Measurements from ENCODE around the gene SLC15A3. TPM values are rescaled to one million over a fixed set of nuclear protein-coding genes. Genes with fewer than 3 reads are reported as not detected.
A peak's percentile ranks its signal among the peaks of the same experiment; 100 is the strongest.

SLC15A3 gene
- polyA plus RNA-seq, 2 donors: 6.5 to 9.7 TPM

GRCh38 chr11:60926500-60926899 is 25.5 kb downstream of the SLC15A3 start:
- peaks cover 6 to 27% of the 10 kb centered on the region in 2 donors for H3K36me3 ChIP-seq (ENCODE audit: control insufficient read depth in 2 of 2, insufficient read depth in 2 of 2, low read length in 1 of 2)
- 91 to 96% methylated on average over 8 of the region's 8 CpGs for WGBS, 2 donors
- no peak overlapping the region for H3K27ac ChIP-seq (ENCODE audit: low read depth in 2 of 2, low read length in 1 of 2)
- peaks cover 6 to 26% of the 10 kb centered on the region in 2 donors for H3K4me1 ChIP-seq (ENCODE audit: control insufficient read depth in 2 of 2, insufficient read depth in 2 of 2, low read length in 1 of 2)
- no peak overlapping the region for H3K4me3 ChIP-seq (ENCODE audit: low read depth in 1 of 2, low read length in 2 of 2)
- H3K27me3 ChIP-seq (ENCODE audit: control insufficient read depth in 1 of 2, insufficient read depth in 2 of 2, low read length in 2 of 2): no peaks in the 10 kb centered on the region
- H3K9me3 ChIP-seq (ENCODE audit: control insufficient read depth in 2 of 2, insufficient read depth in 1 of 2, low read depth in 1 of 2, low read length in 1 of 2): no peaks in the 10 kb centered on the region

GRCh38 chr11:60925868-60926267 is 26.1 kb downstream of the SLC15A3 start:
- H3K36me3 ChIP-seq (ENCODE audit: control insufficient read depth in 2 of 2, insufficient read depth in 2 of 2, low read length in 1 of 2): peaks cover 7 to 33% of the 10 kb centered on the region in 2 donors
- H3K4me1 ChIP-seq (ENCODE audit: control insufficient read depth in 2 of 2, insufficient read depth in 2 of 2, low read length in 1 of 2): peaks cover 6 to 27% of the 10 kb centered on the region in 2 donors
- H3K27me3 ChIP-seq (ENCODE audit: control insufficient read depth in 1 of 2, insufficient read depth in 2 of 2, low read length in 2 of 2): no peaks in the 10 kb centered on the region
- 50 to 52% methylated on average over 6 of the region's 6 CpGs for WGBS, 2 donors
- no peak overlapping the region for H3K4me3 ChIP-seq (ENCODE audit: low read depth in 1 of 2, low read length in 2 of 2)
- no peaks in the 10 kb centered on the region for H3K9me3 ChIP-seq (ENCODE audit: control insufficient read depth in 2 of 2, insufficient read depth in 1 of 2, low read depth in 1 of 2, low read length in 1 of 2)
- no peak overlapping the region for H3K27ac ChIP-seq (ENCODE audit: low read depth in 2 of 2, low read length in 1 of 2)

- Histone ChIP-seq H3K4me1 (ENCODE audit: control insufficient read depth in 2 of 2, insufficient read depth in 2 of 2, low read length in 1 of 2) (peaks cover 6 to 27% of the 10 kb centered on the region in 2 donors), H3K4me3 (ENCODE audit: low read depth in 1 of 2, low read length in 2 of 2) (peak overlapping the region; percentile 65 to 70), H3K36me3 (ENCODE audit: control insufficient read depth in 2 of 2, insufficient read depth in 2 of 2, low read length in 1 of 2) (peaks cover 11 to 32% of the 10 kb centered on the region in 2 donors), H3K9me3 (ENCODE audit: control insufficient read depth in 2 of 2, insufficient read depth in 1 of 2, low read depth in 1 of 2, low read length in 1 of 2) (no peaks in the 10 kb centered on the region), H3K27me3 (ENCODE audit: control insufficient read depth in 1 of 2, insufficient read depth in 2 of 2, low read length in 2 of 2) (no peaks in the 10 kb centered on the region), H3K27ac (ENCODE audit: low read depth in 2 of 2, low read length in 1 of 2) (no peak overlapping the region)
- WGBS, 2 donors: 5% methylated on average over 35 of the region's 35 CpGs
Observed at GRCh38 chr11:60924906-60925853, 26.8 kb downstream of the SLC15A3 start.

- Histone ChIP-seq H3K27me3 (ENCODE audit: control insufficient read depth in 1 of 2, insufficient read depth in 2 of 2, low read length in 2 of 2) (no peaks in the 10 kb centered on the region), H3K36me3 (ENCODE audit: control insufficient read depth in 2 of 2, insufficient read depth in 2 of 2, low read length in 1 of 2) (peaks cover 11 to 39% of the 10 kb centered on the region in 2 donors), H3K4me1 (ENCODE audit: control insufficient read depth in 2 of 2, insufficient read depth in 2 of 2, low read length in 1 of 2) (peaks cover 12 to 34% of the 10 kb centered on the region in 2 donors), H3K4me3 (ENCODE audit: low read depth in 1 of 2, low read length in 2 of 2) (peak within 1 kb of the TSS; percentile 65 to 70), H3K9me3 (ENCODE audit: control insufficient read depth in 2 of 2, insufficient read depth in 1 of 2, low read depth in 1 of 2, low read length in 1 of 2) (no peaks in the 10 kb centered on the region), H3K27ac (ENCODE audit: low read depth in 2 of 2, low read length in 1 of 2) (peak within 1 kb of the TSS in 1 of 2 donors; percentile 26)
- 1 to 2% methylated on average over 46 to 69 of the region's 69 CpGs for WGBS, 2 donors
Observed at GRCh38 chr11:60924110-60924905, 27.7 kb downstream of the SLC15A3 start, which contains the start of gene TMEM132A. TSS of gene TMEM132A (plus strand) at chr11:60924460. CDS start at chr11:60924634, 174 bp downstream.

GRCh38 chr11:60923800-60924109 is 28.2 kb downstream of the SLC15A3 start:
- H3K4me1 ChIP-seq (ENCODE audit: control insufficient read depth in 2 of 2, insufficient read depth in 2 of 2, low read length in 1 of 2): peaks cover 12 to 36% of the 10 kb centered on the region in 2 donors
- peak overlapping the region; percentile 65 to 70 for H3K4me3 ChIP-seq (ENCODE audit: low read depth in 1 of 2, low read length in 2 of 2)
- no peaks in the 10 kb centered on the region for H3K27me3 ChIP-seq (ENCODE audit: control insufficient read depth in 1 of 2, insufficient read depth in 2 of 2, low read length in 2 of 2)
- no peaks in the 10 kb centered on the region for H3K9me3 ChIP-seq (ENCODE audit: control insufficient read depth in 2 of 2, insufficient read depth in 1 of 2, low read depth in 1 of 2, low read length in 1 of 2)
- 47 to 54% methylated on average over 6 of the region's 6 CpGs for WGBS, 2 donors
- H3K36me3 ChIP-seq (ENCODE audit: control insufficient read depth in 2 of 2, insufficient read depth in 2 of 2, low read length in 1 of 2): peaks cover 11 to 37% of the 10 kb centered on the region in 2 donors
- H3K27ac ChIP-seq (ENCODE audit: low read depth in 2 of 2, low read length in 1 of 2): peak overlapping the region in 1 of 2 donors; percentile 26

GRCh38 chr11:60923326-60923725 is 28.6 kb downstream of the SLC15A3 start:
- H3K27me3 ChIP-seq (ENCODE audit: control insufficient read depth in 1 of 2, insufficient read depth in 2 of 2, low read length in 2 of 2): no peaks in the 10 kb centered on the region
- H3K36me3 ChIP-seq (ENCODE audit: control insufficient read depth in 2 of 2, insufficient read depth in 2 of 2, low read length in 1 of 2): peaks cover 11 to 35% of the 10 kb centered on the region in 2 donors
- H3K4me1 ChIP-seq (ENCODE audit: control insufficient read depth in 2 of 2, insufficient read depth in 2 of 2, low read length in 1 of 2): peaks cover 12 to 38% of the 10 kb centered on the region in 2 donors
- 63 to 66% methylated on average over 5 of the region's 5 CpGs for WGBS, 2 donors
- H3K4me3 ChIP-seq (ENCODE audit: low read depth in 1 of 2, low read length in 2 of 2): no peak overlapping the region
- no peak overlapping the region for H3K27ac ChIP-seq (ENCODE audit: low read depth in 2 of 2, low read length in 1 of 2)
- H3K9me3 ChIP-seq (ENCODE audit: control insufficient read depth in 2 of 2, insufficient read depth in 1 of 2, low read depth in 1 of 2, low read length in 1 of 2): no peaks in the 10 kb centered on the region

GRCh38 chr11:60922906-60923305 is 29.1 kb downstream of the SLC15A3 start:
- H3K36me3 ChIP-seq (ENCODE audit: control insufficient read depth in 2 of 2, insufficient read depth in 2 of 2, low read length in 1 of 2): peaks cover 11 to 35% of the 10 kb centered on the region in 2 donors
- 85% methylated on average over 6 of the region's 6 CpGs for WGBS, 2 donors
- peaks cover 12 to 38% of the 10 kb centered on the region in 2 donors for H3K4me1 ChIP-seq (ENCODE audit: control insufficient read depth in 2 of 2, insufficient read depth in 2 of 2, low read length in 1 of 2)

GRCh38 chr11:60921777-60922335 is 30.1 kb downstream of the SLC15A3 start:
- WGBS, 2 donors: 83 to 84% methylated on average over 23 of the region's 23 CpGs
- Histone ChIP-seq H3K36me3 (ENCODE audit: control insufficient read depth in 2 of 2, insufficient read depth in 2 of 2, low read length in 1 of 2) (peaks cover 11 to 35% of the 10 kb centered on the region in 2 donors), H3K9me3 (ENCODE audit: control insufficient read depth in 2 of 2, insufficient read depth in 1 of 2, low read depth in 1 of 2, low read length in 1 of 2) (no peaks in the 10 kb centered on the region), H3K27me3 (ENCODE audit: control insufficient read depth in 1 of 2, insufficient read depth in 2 of 2, low read length in 2 of 2) (no peaks in the 10 kb centered on the region), H3K4me1 (ENCODE audit: control insufficient read depth in 2 of 2, insufficient read depth in 2 of 2, low read length in 1 of 2) (peaks cover 13 to 39% of the 10 kb centered on the region in 2 donors), H3K27ac (ENCODE audit: low read depth in 2 of 2, low read length in 1 of 2) (no peak overlapping the region), H3K4me3 (ENCODE audit: low read depth in 1 of 2, low read length in 2 of 2) (no peak overlapping the region)

More at GRCh38 chr11:60922906-60923305, 29.1 kb downstream of the SLC15A3 start:
- H3K27me3 ChIP-seq (ENCODE audit: control insufficient read depth in 1 of 2, insufficient read depth in 2 of 2, low read length in 2 of 2): no peaks in the 10 kb centered on the region
- H3K27ac ChIP-seq (ENCODE audit: low read depth in 2 of 2, low read length in 1 of 2): no peak overlapping the region
- no peaks in the 10 kb centered on the region for H3K9me3 ChIP-seq (ENCODE audit: control insufficient read depth in 2 of 2, insufficient read depth in 1 of 2, low read depth in 1 of 2, low read length in 1 of 2)
- no peak overlapping the region for H3K4me3 ChIP-seq (ENCODE audit: low read depth in 1 of 2, low read length in 2 of 2)

GRCh38 chr11:60921259-60921658 is 30.7 kb downstream of the SLC15A3 start:
- 94 to 96% methylated on average over 11 of the region's 11 CpGs for WGBS, 2 donors
- Histone ChIP-seq H3K27ac (ENCODE audit: low read depth in 2 of 2, low read length in 1 of 2) (no peak overlapping the region), H3K27me3 (ENCODE audit: control insufficient read depth in 1 of 2, insufficient read depth in 2 of 2, low read length in 2 of 2) (no peaks in the 10 kb centered on the region), H3K36me3 (ENCODE audit: control insufficient read depth in 2 of 2, insufficient read depth in 2 of 2, low read length in 1 of 2) (peaks cover 11 to 35% of the 10 kb centered on the region in 2 donors), H3K4me1 (ENCODE audit: control insufficient read depth in 2 of 2, insufficient read depth in 2 of 2, low read length in 1 of 2) (peaks cover 14 to 43% of the 10 kb centered on the region in 2 donors), H3K4me3 (ENCODE audit: low read depth in 1 of 2, low read length in 2 of 2) (no peak overlapping the region), H3K9me3 (ENCODE audit: control insufficient read depth in 2 of 2, insufficient read depth in 1 of 2, low read depth in 1 of 2, low read length in 1 of 2) (no peaks in the 10 kb centered on the region)
